C1 segment of cervical spinal cord (tissue), 14 donors: ENCODE results near the gene KLHL41.
"Not testable (repeated sequence)": the region's sequence is repeated elsewhere in the genome, so short reads cannot be mapped to it uniquely, and the experiment has no call there.

Experiments used
- DNase-seq, 14 donors: peaks; one replicate each; lab custom pipeline; 2025; lab: John Stamatoyannopoulos, UW

KLHL41 gene

DNA sequence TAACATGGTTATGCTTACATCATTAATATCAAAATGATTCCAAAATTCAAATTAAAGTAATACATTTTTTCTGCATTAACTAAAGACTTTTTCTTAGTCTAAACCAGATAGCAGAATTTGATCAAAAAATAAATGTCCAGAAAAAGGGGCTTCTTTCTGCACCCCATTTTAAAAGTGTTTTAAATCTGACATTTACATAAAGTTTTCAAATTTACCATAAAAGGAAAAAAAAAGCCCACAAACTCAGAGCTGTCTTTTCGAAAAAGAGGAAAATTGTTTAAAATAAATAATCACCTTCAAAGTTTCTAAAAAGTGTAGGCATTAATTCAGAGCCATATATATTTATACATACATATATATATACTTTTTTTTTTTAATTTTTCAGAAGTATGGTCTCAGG lies 62.7 kb downstream of the KLHL41 start:
- DNase-seq: no peak

DNA sequence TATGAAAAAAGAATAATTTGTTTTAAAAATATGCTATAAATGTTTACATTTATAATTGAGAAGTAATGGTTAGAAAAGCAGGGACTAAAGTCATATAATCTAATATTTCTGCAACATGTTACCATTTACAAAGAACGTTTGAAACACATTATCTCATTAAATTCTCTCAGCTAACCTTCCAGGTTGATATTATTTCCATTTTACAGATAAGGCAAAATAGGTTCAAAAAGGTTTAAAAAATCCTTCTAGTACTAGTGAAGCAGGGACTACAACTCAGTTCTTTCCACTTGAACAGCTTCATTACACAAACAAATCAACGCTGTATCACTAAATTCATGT lies 63.3 kb downstream of the KLHL41 start:
- no peak for DNase-seq

DNA sequence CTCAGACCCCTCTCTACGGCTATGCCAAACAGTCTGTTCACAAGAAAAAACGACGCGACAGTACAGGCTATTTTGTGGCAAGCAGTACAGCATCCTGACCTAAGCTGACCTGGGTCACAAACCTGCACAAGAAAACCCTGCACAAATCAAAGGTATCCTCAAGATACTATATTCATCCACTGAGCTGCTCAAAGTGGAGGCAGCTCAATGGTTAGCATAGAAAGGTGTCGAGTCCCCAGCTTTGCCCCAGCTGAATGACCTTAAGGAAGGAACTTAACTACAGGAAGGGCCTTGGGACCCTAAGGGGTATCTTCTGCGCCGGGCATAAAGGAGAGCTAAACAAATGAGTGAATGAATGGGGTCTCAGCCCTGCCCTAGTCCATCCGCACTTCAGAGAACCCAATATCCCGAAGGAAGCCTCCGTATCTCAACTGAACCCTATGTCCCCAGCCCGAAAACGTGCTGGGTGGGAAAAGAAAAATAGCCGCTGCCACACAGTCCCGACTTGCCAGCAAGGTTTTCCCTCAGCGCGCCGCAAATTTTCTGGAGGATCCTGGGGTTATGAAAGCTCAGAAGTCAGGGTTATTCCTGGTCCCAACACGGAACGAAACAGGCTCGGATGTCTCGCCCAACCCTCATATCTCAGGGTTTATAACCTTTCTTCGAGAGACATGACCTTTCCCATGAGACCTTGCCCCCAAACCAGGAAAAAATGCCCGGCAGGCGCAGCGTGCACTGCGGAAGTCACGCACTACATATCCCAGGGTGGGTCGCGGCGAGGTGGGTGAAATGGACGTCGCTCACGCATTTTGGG lies 63.9 kb downstream of the KLHL41 start, which contains the start of gene FASTKD1:
FASTKD1 (minus strand) TSS at position 706 of the 814 bp plus-strand sequence. CDS start 1,836 bp downstream, outside the sequence.
- DNase-seq: peak; percentile 49 to 93 (median 85)

DNA sequence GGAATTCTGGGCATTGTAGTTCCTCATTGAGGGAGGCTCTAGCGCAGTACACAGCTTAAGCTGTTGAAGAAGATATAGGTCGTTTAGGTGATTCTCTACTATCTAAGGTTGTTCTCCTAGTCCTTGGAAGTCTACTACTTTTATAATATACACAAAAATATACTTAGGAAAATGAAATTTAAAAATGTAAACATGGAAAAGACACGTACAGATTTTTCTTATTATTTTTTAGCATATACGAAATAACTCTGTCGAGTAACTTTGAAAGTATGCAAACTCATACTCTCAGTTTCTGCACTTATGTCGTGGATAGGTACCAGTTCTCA lies 64.4 kb downstream of the KLHL41 start:
- no peak for DNase-seq

DNA sequence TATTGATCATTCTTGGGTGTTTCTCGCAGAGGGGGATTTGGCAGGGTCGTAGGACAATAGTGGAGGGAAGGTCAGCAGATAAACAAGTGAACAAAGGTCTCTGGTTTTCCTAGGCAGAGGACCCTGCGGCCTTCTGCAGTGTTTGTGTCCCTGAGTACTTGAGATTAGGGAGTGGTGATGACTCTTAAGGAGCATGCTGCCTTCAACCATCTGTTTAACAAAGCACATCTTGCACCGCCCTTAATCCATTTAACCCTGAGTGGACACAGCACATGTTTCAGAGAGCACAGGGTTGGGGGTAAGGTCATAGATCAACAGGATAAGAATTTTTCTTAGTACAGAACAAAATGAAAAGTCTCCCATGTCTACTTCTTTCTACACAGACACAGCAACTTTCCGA lies 65.0 kb downstream of the KLHL41 start:
- not testable (repeated sequence) for DNase-seq

DNA sequence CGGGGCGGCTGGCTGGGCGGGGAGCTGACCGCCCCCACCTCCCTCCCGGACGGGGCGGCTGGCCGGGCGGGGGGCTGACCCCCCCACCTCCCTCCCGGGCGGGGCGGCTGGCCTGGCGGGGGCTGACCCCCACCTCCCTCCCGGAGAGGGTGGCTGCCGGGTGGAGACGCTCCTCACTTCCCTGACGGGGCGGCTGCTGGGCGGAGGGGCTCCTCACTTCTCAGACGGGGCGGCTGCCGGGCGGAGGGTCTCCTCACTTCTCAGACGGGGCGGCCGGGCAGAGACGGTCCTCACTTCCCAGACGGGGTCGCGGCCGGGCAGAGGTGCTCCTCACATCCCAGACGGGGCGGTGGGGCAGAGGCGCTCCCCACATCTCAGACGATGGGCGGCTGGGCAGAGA lies 65.8 kb downstream of the KLHL41 start:
- not testable (repeated sequence) for DNase-seq
